ENCODE measurements around the gene UBB.
"Not testable (repeated sequence)": the region's sequence is repeated elsewhere in the genome, so short reads cannot be mapped to it uniquely, and the experiment has no call there.

Gene UBB

GRCh38 chr17:16377941-16378341 is 3.0 kb upstream of the UBB start:
- peak; percentile 54 for DNase-seq (ENCODE audit: low spot score)

- DNase-seq (ENCODE audit: low spot score): no peak
Measured at GRCh38 chr17:16378636-16379282, 2.1 kb upstream of the UBB start.

DNA sequence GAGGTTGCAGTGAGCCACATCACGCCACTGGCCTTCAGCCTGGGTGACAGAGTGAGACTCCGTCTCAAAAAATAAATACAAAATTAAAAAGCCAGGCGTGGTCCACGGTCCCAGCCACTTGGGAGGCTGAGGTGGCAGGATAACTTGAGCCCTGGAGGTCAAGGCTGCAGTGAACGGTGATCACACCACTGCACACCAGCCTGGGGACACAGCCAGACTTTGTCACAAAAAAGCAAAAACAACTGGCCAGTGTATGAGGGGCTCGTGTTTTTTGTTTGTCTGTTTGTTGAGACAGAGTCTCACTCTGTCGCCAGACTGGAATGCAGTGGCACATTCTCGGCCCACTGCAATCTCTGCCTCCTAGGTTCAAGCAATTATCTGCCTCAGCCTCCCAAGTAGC is 1.2 kb upstream of the UBB start:
- DNase-seq (ENCODE audit: low spot score): no peak

DNA sequence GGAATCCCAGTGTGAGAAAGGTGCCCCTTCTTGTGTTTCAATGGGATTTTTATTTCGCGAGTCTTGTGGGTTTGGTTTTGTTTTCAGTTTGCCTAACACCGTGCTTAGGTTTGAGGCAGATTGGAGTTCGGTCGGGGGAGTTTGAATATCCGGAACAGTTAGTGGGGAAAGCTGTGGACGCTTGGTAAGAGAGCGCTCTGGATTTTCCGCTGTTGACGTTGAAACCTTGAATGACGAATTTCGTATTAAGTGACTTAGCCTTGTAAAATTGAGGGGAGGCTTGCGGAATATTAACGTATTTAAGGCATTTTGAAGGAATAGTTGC is 567 bp downstream of the UBB start:
- peak; percentile 14 for DNase-seq (ENCODE audit: low spot score)

GRCh38 chr17:16383216-16383615 is 2.3 kb downstream of the UBB start:
- DNase-seq (ENCODE audit: low spot score): no peak

DNA sequence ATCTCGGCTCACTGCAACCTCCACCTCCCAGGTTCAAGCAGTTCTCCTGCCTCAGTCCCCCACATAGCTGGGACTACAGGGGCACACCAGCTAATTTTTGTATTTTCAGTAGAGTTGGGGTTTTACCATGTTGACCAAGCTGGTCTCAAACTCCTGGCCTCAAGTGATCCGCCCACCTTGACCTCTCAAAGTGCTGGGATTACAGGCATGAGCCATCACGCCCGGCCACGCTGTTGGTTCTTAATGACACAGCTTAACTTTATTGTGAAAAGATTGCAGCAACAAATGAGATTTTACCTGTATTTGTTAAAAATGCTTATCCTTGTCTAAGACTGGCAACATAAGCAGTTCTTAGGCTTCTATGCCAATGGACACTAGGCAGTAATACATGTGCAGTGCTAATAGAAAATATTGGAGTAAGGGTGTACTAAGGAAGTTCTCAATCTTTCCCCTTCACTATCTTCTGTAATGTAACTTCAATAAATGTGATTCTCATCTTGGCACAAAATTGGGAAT is 2.9 kb downstream of the UBB start:
- no peak for DNase-seq (ENCODE audit: low spot score)

GRCh38 chr17:16384557-16384956 is 3.7 kb downstream of the UBB start:
- DNase-seq (ENCODE audit: low spot score): no peak

- not testable (repeated sequence) for DNase-seq (ENCODE audit: low spot score)
Measured at GRCh38 chr17:16386126-16386507, 5.2 kb downstream of the UBB start.

DNA sequence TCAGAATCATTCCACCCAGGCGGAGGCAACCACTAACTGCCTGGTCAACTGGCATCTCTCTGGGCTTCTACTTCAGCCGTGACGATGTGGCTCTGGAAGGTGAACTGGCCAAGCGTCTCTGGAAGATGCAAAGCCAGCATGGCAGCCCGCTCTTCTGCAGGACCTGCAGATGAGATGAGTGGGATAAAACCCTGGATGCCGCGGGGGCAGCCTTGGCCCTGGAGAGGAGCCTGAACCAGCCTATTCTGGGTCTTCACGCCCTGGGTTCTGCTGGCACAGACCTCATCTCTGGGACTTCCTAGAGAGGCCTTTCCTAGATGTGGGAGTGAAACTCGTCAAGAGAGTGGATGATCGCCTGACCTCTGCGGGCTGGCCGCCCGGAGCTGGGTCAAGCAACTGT is 10.6 kb downstream of the UBB start:
- no peak for DNase-seq (ENCODE audit: low spot score)

GRCh38 chr17:16392491-16392890 is 11.6 kb downstream of the UBB start:
- not testable (repeated sequence) for DNase-seq (ENCODE audit: low spot score)

DNA sequence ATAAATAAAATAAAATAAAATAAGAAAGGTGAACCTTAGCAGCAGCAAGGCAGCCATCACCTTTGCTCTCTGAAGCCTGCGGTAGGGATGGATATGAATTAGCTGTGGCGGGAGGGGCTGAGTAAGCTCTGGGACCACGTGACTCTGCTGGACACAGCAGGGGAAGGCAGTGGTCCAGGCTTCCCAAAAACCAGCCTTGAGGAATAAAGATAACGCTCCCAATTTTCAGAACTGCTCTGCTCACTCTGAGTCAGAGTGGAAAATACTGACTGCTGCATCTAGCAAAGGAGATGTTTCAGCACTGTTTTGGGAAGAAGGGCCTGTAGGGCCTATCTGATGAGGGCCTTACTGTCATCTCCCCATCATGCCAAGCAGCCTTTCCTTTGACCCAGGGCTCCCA is 15.0 kb downstream of the UBB start:
- DNase-seq (ENCODE audit: low spot score): not testable (repeated sequence)

- DNase-seq (ENCODE audit: low spot score): not testable (repeated sequence)
Measured at GRCh38 chr17:16396693-16397092, 15.8 kb downstream of the UBB start.

DNA sequence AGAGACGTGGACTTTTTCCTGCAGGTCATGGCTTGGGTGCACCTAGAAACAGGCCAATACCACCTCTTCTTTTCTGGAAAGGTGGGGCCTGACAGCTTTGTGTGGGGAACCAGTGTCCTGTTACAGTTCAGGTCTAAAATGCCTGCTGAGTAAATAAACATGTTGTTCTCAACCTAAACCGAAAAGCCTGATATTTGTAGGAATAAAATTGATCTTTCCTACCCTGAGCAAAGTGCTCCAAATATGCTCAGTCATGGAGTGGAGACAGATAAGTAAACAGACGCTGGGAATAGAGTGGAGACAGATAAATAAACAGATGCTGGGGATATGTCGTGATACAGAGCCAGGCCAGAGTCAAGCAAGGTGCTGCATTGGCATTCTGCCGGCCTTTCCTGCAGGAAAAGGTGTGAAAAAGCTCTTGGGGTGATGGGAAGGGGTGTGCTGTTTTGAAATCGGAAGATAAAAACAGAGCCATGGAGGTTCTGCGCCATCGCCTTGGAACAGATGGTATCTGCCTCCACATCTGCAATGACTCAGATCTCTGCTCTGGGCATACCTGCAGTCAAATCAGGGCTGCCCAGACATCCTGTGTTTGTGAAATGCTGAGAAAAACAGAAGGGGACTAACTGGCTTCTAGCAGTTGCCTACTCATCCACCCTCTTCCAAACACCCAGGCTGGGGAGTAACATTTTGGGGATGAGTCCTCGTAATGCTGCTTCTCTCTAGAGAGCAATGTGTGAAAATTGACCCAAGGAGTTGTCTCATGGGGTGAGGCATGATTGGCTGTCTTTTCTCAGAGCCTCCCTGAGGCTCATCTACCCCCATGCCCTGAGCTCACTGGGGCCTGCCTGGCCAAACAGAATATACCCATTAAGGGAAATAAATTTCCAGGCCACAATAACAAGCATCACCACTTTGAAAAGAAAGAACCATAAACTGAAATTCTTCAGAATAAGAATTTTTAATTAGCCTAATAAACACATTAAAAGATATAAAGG is 17.7 kb downstream of the UBB start:
- no peak for DNase-seq (ENCODE audit: low spot score)

GRCh38 chr17:16403847-16404246 is 23.0 kb downstream of the UBB start:
- DNase-seq (ENCODE audit: low spot score): not testable (repeated sequence)

GRCh38 chr17:16406742-16407674 is 26.1 kb downstream of the UBB start:
- DNase-seq (ENCODE audit: low spot score): peak; percentile 54

DNA sequence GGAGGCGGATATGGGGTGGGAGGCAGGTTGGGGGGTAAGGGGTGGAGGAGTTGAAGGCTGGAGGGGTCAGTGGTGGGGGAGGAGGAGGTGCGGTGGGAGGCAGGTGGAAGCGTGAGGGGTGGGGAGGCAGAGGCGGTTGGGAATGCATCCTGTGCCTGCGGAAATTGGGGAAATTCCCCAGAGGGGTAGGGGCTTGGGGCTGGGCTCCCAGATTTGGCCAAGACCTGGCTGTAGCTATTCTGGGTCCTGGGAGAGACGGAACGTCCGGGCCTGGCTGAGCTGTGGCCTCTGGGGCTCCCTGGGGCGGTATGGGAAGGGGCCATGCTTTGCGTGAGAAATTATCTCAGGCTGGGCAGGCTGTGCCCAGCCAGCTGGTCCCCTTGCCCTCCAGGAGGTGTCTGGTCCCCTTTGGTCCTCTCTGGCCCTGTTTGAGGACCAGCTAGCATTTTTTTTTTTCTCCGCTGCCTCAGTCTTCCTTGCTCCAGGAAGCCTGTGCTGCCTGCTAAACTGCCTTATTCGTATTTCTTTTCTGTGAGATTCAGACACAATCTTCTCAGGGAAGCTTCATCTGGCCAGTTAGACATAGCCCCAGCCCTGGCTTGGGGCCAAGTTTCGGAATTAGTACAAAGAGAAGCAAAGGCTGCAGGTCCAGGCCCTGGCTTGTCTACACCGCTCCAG is 27.2 kb downstream of the UBB start:
- DNase-seq (ENCODE audit: low spot score): peak; percentile 33

- peak; percentile 33 for DNase-seq (ENCODE audit: low spot score)
Measured at GRCh38 chr17:16415031-16415924, 34.4 kb downstream of the UBB start, which contains the start of gene TRPV2. Gene TRPV2 (plus strand): TSS chr17:16415571. CDS start chr17:16417669, 2,098 bp downstream.

- no peak for DNase-seq (ENCODE audit: low spot score)
Measured at GRCh38 chr17:16417399-16417798, 36.5 kb downstream of the UBB start.

DNA sequence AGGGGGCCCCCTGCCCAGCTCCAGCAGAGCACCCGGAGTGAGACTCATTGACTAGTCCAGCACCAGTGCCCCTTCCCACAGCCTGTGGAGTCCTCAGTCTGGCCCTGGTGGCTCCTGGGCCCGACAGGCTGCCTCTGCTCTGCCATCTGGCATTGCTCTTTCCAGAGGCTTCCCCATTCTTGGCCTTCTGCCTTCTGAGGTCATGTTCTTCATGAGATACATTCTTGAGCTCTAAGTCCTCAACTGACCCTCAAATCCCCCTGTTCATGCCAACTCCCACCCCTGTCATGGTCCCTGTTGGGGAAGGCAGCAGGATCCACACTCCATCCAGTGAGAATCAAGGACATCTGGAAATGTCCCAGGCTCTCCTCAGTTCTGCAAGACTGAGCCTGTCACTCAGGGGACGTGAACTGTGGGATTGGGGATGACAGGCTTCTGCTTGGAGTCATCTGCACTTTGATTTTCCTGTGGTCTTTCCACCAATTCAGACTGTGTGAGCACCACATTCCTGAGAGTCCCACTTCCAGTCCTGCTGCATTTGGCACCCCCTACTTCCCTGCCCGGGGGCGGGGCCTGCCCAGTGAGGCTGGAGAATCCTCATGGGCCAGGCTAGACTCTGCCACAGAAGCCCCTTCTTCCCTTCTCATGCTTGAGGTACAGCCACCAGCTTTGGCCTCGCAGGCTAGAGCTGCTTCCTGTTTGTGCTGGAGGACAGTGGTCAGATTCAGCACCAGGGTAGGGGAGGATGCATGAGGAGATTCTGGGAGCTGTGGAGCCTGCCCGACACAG is 37.2 kb downstream of the UBB start:
- peak; percentile 65 for DNase-seq (ENCODE audit: low spot score)

GRCh38 chr17:16418685-16419068 is 37.8 kb downstream of the UBB start:
- DNase-seq (ENCODE audit: low spot score): no peak

All from GM03348 (cell line).